Activated CD4-positive, alpha-beta T cell treated with anti-CD3 and anti-CD28 coated beads, Interleukin-2, amount 50 U/mL, for 16 hours (primary cell): ENCODE data around the gene CARHSP1.
A peak's percentile ranks its signal among the peaks of the same experiment; 100 is the strongest.
"Not testable (repeated sequence)": the region's sequence is repeated elsewhere in the genome, so short reads cannot be mapped to it uniquely, and the experiment has no call there.

ENCODE experiments used
- DNase-seq: peaks from one replicate; pipeline ENCODE4 v3.0.0-alpha.2; 2020

The CARHSP1 gene

GRCh38 chr16:8819411-8820034 lies 49.3 kb downstream of the CARHSP1 start:
- no peak for DNase-seq

- DNase-seq, result no peak
Measured at GRCh38 chr16:8818504-8819270, 50.1 kb downstream of the CARHSP1 start.

- DNase-seq, result peak; percentile 26
Measured at GRCh38 chr16:8816967-8817655, 51.7 kb downstream of the CARHSP1 start.

GRCh38 chr16:8814095-8814806 lies 54.6 kb downstream of the CARHSP1 start:
- DNase-seq, result no peak

- DNase-seq, result no peak
Measured at GRCh38 chr16:8812162-8812843, 56.5 kb downstream of the CARHSP1 start.

GRCh38 chr16:8808613-8809353 lies 60.0 kb downstream of the CARHSP1 start:
- DNase-seq, result no peak

- no peak for DNase-seq
Measured at GRCh38 chr16:8808009-8808408, 60.8 kb downstream of the CARHSP1 start.

- DNase-seq, result no peak
Measured at GRCh38 chr16:8807189-8807588, 61.6 kb downstream of the CARHSP1 start.

GRCh38 chr16:8806272-8806983 lies 62.4 kb downstream of the CARHSP1 start:
- DNase-seq, result no peak

GRCh38 chr16:8804313-8804712 lies 64.5 kb downstream of the CARHSP1 start:
- DNase-seq, result no peak

- not testable (repeated sequence) for DNase-seq
Measured at GRCh38 chr16:8803733-8804132, 65.1 kb downstream of the CARHSP1 start.
